GM11168 (cell line): ENCODE measurements around the gene ACKR2.

ENCODE experiments used
- in situ Hi-C: fragments of 300-500 bp; cut with MboI; formaldehyde crosslinking; loops from one replicate; pipeline ENCODE4 v1.12.0; 2022; ENCODE audit warnings: low sequenced_read_pairs; ENCODE audit not compliant: unreplicated experiment

Gene ACKR2

GRCh38 chr3:42911551-42911950, 102.3 kb downstream of the ACKR2 start:
- in situ Hi-C loops: no loop called here

- in situ Hi-C loops: no loop called here
Observed at GRCh38 chr3:42914771-42915515, 105.7 kb downstream of the ACKR2 start.
